Activated CD4-positive, CD25-positive, alpha-beta regulatory T cell treated with anti-CD3 and anti-CD28 coated beads, Interleukin-2, amount 50 U/mL, for 16 hours (primary cell): ENCODE data around the gene GSK3B.

Source experiments
- DNase-seq: peaks from one replicate; pipeline ENCODE4 v3.0.0-alpha.2; 2020; ENCODE audit warnings: low read depth, low spot score

The GSK3B gene

DNA sequence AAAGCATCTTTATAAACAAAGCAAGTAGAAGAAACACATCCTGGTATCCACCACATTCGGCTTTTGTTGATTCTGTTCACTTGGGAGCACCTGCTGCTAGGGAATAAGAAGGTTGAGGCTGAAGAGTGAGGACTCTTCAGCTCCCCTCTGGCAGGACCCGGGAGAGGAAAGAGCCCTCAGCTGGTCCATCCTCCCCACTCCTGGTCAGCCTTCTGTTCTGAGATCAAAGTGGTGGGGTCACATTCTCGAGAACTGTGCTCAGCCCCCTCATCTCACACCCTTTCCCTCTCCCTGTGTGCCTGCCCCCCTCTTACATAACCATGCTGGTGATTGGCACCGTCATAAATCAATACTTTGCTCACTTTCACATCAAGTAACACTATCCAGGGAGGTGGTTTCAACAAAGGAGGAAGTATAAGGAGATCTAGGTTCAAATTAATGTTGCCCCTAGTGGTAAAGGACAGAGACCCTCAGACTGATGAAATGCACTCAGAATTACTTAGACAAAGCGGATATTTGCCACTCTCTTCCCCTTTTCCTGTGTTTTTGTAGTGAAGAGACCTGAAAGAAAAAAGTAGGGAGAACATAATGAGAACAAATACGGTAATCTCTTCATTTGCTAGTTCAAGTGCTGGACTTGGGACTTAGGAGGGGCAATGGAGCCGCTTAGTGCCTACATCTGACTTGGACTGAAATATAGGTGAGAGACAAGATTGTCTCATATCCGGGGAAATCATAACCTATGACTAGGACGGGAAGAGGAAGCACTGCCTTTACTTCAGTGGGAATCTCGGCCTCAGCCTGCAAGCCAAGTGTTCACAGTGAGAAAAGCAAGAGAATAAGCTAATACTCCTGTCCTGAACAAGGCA, 312.7 kb downstream of the GSK3B start, which contains the start of gene NR1I2:
NR1I2 (plus strand) TSS at position 772 of the 869 bp plus-strand sequence.
- DNase-seq = no peak

DNA sequence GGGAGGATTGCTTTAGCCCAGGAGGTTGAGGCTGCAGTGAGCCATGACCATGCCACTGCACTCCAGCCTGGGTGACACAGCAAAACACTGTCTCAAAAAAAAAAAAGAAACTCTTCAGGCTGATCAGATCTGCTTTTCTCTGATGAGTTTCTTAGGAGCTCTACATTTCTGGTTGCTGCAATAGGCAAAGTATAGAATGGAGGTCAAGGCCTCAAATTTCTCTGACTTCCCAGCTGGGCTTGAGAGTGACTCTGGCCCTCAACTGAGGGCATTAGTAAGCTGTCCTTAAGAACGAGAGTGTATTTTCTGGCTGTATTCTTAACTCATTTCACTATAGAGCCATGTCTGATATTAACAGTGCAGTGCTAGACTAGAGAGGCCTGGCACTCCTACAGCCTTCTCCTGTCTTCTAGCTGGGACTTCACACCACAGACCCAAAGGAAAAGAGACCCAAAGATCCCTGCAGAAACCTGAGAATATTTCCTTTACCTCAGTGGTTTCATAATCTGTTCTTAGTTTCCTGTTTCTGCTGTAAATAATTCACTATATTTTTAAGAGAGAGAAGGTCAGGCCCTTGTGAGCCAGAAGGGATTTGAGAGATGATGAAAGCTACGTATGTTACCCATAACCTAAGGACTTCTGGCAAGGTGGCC, 314.4 kb downstream of the GSK3B start:
- no peak for DNase-seq

- DNase-seq = no peak
Observed at GRCh38 chr3:119778811-119779210, 315.4 kb downstream of the GSK3B start.

GRCh38 chr3:119778176-119778575, 316.1 kb downstream of the GSK3B start:
- DNase-seq = no peak

DNA sequence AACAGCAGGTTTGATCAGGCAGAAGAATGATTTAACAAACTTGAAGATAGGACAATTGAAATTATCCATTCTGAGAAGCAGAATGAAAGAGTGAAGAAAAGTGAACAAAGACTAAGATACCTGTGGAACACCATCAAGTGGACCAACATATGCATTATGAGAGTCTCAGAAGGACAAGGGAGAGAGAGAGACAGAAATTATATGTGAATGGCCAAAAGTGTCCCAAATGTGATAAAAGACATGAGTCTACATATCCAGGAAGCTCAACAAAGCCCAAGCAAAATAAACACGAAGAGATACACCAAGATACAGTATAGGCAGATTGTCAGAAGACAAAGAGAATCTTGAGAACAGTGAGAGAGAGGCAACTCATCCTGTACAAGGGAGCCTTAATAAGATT, 317.9 kb downstream of the GSK3B start:
- DNase-seq = no peak

GRCh38 chr3:119774444-119774843, 319.8 kb downstream of the GSK3B start:
- DNase-seq = no peak
